COR-L47 (cell line): Measurements from ENCODE around the gene SEC14L1.
"Not testable (repeated sequence)": the region's sequence is repeated elsewhere in the genome, so short reads cannot be mapped to it uniquely, and the experiment has no call there.

Experiments
- DNase-seq: peaks from one replicate; lab custom pipeline; 2025; lab: John Stamatoyannopoulos, UW

The SEC14L1 gene

GRCh38 chr17:77140878-77141767, at the start of gene SEC14L1:
Gene SEC14L1, plus strand, starts transcription at chr17:77140969. Its CDS starts 2,628 bp downstream, at chr17:77143597.
- DNase-seq = peak; percentile 42

DNA sequence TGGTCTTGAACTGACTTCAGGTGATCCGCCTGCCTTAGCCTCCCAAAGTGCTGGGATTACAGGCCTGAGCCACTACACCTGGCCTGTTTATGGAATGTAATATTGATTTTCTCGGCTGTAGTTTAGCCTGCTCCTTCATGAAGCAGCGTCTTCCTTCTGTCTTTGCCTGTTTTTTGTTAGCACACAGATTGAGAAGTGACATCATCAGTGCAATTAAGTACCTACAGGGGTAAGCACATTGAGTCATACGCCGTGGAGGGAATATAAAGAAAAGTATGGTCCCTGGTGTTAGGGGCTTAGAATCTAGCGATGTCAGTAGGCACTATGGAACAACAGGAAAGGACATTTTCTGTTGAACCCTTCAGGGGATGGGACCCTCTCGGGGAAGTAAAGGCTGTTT, 48.7 kb upstream of the SEC14L1 start:
- DNase-seq = no peak

DNA sequence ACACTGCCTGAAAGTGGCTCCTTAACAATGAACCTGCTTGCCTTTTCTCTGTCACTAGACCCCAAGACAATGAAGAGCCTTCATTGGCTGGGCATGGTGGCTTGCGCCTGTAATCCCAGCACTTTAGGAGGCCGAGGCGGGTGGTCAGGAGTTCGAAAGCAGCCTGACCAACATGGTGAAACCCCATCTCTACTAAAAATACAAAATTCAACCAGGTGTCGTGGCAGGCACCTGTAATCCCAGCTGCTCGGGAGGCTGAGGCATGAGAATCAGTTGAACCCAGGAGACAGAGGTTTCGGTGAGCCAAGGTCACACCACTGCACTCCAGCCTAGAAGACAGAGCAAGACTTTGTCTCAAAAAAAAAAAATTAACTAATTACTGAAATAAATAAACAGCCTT, 45.3 kb upstream of the SEC14L1 start:
- DNase-seq = no peak

DNA sequence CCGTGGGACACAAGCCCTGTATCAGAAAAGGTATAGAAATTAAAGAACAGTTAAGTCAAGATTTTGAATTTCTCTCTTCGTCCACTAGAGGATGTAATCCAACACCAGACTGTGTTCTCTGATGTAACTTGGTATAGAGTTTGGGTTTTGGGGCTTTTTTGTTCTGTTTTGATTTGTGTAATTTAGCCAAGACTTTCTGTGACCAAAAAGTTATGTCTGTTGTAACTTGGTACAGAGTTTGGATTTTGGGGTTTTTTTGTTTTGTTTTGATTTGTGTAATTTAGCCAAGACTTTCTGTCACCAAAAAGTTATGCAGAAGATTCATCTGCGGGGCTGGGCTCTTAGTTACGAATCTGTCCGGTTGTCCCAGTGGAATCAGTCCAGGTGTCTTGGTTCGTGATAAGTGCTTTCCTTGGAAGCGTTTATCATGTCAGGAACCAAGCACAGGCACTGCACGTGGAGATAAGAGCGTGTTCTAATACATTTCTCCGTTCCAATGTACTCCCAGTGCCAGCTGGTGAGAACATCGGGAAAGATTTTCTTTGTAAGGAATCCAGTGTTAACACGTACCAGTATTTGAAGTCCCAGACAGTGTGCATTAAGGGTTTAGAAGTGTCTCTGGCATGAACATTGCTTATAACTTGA, 44.1 kb upstream of the SEC14L1 start:
- no peak for DNase-seq

DNA sequence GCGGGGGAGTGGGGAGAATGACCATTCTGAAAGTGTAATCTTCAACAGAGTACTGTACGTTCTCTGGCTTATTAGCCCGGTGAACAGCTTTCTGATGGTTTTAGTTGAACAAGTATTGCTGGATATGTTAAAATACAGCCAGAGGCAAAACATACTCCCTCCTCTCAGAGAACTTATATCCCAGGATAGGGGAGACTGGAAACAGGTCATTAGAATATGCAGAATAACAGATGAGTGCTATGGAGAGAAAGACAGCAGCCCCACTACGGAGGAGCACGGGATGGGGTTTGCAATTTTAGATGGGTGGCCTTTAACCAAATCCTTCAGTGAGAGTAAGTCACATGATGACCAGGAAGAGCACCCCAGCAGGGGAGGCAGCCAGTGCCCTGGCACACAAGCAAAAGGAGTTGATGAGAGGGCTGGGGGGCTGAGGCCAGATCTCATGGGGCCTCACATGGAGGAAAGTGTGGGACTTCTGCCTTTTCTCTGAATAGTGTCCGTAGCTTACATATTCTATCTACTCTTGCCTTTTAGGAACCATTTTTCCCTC, 43.1 kb upstream of the SEC14L1 start:
- DNase-seq = no peak

GRCh38 chr17:77098884-77099545, 41.8 kb upstream of the SEC14L1 start:
- DNase-seq = no peak

DNA sequence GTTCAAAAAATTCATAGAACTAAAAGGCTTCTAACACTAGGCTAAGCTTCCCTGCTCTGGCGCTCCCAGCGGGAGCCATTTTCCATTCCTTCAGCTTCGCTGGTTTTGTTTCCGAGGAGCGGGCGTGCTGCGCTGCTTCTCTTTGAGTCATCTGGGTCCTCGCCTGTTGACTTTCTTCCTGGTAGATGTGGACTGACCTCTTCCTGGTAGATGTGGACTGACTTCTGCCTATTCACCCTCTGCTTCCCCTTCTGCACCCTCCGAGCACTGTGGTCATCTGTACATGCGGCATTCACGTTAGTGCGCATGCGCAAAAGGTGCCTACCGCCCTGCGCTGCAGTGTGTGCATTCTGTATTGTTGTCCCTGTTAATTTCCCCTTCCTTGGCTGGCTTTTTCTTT, 40.8 kb upstream of the SEC14L1 start:
- no peak for DNase-seq

GRCh38 chr17:77101521-77102410, 39.0 kb upstream of the SEC14L1 start:
- DNase-seq = no peak

- not testable (repeated sequence) for DNase-seq
Measured at GRCh38 chr17:77102411-77103134, 38.2 kb upstream of the SEC14L1 start.

DNA sequence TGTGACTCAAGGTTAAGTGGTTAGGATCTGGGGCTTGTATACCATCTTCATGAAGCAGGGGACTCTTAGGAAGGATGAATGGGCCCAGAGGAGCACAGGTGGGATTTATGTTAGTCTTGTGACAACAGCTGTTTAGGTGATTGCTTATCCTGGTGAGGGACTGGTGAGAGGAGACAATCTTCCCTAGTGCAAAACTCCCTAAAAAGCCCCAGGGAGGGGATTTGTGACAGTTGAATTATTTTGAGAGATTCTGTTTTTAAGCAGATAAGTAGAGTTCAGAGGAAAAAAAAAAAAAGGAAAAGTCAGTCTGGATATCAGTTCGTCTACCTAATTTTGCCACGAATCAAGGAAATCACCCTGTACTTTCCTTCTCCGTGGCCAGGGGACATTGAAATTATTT, 35.1 kb upstream of the SEC14L1 start:
- DNase-seq = no peak

DNA sequence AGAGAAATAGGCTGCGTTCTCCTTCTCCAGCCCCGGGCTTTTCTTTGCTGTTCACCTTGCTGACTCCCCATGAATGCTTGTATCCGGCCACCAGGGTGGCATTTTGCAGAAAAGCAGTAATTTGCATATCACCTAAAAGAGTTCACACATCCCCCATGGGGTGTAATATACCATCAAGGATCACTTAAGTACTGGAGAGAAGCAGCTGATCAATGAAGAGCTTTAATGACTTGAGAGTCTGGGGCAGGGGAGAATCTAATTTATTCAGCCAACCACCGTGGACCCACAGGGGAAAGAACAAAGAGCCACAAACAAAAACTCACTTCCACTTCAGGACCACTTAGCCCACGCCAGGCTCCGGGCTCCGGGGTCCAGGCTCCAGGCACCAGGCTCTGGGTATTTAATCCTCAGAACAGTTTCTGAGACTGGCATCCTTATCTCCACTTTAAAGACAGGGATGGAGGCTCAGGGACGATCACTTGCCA, 33.9 kb upstream of the SEC14L1 start:
- no peak for DNase-seq

DNA sequence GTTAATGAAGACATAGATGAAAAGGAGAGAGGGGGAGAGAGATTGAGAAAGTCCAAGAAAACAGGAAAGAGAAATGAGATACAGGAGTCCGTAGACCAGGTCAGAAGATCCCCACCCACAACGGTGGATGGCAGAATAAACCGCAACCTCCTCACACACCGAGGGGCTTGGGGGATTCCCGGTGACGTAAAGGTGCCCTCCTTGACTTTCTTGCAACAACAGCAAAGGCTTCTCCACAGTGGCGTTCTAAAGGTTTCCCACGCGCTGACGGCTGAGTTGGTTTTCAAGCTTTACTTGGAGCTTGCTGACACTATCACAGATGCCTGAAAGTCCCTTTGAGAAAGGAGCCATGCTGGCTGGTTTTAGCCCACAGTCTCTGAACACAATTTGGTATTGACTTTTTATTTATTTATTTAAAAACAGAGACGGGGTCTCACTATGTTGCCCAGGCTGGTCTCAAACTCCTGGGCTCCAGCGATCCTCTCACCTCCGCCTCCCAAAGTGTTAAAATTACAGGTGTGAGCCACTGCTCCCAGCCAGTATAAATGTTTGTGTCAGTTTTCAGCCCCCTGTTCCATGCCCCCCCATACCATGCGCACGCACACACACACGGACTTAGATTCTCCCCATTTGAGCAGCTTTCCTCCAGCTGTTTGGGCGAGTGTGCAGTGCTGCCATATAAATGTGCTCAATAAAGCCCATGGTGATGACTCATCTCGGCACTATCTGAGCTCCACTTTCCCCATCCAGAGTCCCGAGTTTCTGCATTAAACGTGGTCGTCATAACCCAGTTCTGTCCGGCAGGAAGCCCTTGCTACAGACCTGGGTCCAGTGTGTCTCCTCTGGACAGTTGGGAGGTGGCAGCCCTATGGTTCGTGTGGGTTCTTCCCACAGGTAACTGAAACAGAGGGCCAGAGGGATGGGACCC, 33.0 kb upstream of the SEC14L1 start:
- DNase-seq = no peak

DNA sequence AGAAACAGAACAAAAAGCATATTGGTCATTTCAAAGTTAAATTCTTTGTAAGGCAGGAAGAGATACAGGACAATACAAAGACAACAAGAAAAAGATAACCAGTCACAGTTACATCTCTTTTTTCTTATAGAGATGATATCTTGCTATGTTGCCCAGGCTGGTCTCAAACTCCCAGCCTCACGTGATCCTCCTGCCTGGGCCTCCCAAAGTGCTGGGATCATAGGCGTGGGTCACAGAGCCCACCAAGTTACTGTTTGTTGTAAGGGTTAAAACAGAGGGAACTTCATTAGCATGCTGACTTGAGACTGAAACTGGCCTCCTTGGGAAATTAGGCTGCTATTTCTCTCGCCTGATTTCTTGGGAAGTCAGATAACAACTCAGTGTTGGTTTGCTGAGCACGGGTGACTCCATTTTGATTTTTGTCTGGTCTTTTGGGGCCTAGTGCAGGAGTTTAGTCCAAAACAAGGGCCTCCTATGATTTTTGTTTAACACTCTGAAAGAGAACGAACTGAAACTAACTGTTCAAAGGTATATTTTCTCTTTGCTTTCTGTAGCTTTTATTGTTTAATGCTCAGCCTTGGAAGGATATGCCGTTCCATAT, 31.5 kb upstream of the SEC14L1 start:
- no peak for DNase-seq

GRCh38 chr17:77109764-77110359, 30.9 kb upstream of the SEC14L1 start:
- no peak for DNase-seq

- DNase-seq = not testable (repeated sequence)
Measured at GRCh38 chr17:77111165-77111933, 29.4 kb upstream of the SEC14L1 start.

- DNase-seq = no peak
Measured at GRCh38 chr17:77111934-77112296, 28.9 kb upstream of the SEC14L1 start.

- no peak for DNase-seq
Measured at GRCh38 chr17:77115510-77115909, 25.3 kb upstream of the SEC14L1 start.

GRCh38 chr17:77115947-77116346, 24.8 kb upstream of the SEC14L1 start:
- DNase-seq = no peak
